HepG2 (cell line): ENCODE data around the gene PLEKHH3.

Source experiments
- E2F1 ChIP-seq: sonication (generic); formaldehyde crosslinking; IDR thresholded peaks from 2 replicates; pipeline ENCODE4 v1.5.0; 2020; ENCODE audit warnings: missing genetic modification reagents
- ELF4 ChIP-seq: sonication (generic); formaldehyde crosslinking; IDR thresholded peaks from 2 replicates; pipeline ENCODE4 v1.5.0; 2020; ENCODE audit warnings: missing genetic modification reagents, mild to moderate bottlenecking, moderate library complexity, borderline replicate concordance
- GLMP ChIP-seq: sonication (generic); formaldehyde crosslinking; IDR thresholded peaks from 2 replicates; pipeline ENCODE4 v1.9.0; 2021; ENCODE audit warnings: missing genetic modification reagents, mild to moderate bottlenecking, borderline replicate concordance
- HOMEZ ChIP-seq: IDR thresholded peaks from 2 replicates; pipeline ENCODE4 v1.6.1; 2016; ENCODE audit warnings: low read depth
- MAX ChIP-seq: IDR thresholded peaks from 2 replicates; pipeline ENCODE4 v1.6.1; 2012; ENCODE audit warnings: inconsistent platforms
- NR1H2 ChIP-seq: sonication (generic); formaldehyde crosslinking; IDR thresholded peaks from 2 replicates; pipeline ENCODE4 v1.8.1; 2022; ENCODE audit warnings: low read depth, missing genetic modification reagents, borderline replicate concordance
- PCBP2 ChIP-seq: fragments of 200-400 bp; formaldehyde crosslinking; optimal IDR thresholded peaks from 2 replicates; pipeline ENCODE3; 2018; ENCODE audit warnings: low read length, low read depth; ENCODE audit not compliant: poor library complexity, severe bottlenecking
- TAF15 ChIP-seq: fragments of 200-400 bp; formaldehyde crosslinking; IDR thresholded peaks from one replicate; pipeline ENCODE4 v1.6.1; 2018; ENCODE audit warnings: mild to moderate bottlenecking, low read depth, low read length; ENCODE audit not compliant: poor library complexity, severe bottlenecking
- TARDBP ChIP-seq: sonication (generic); formaldehyde crosslinking; IDR thresholded peaks from 2 replicates; pipeline ENCODE4 v1.8.0; 2022; ENCODE audit warnings: mild to moderate bottlenecking, missing genetic modification reagents
- TCF7L2 ChIP-seq: IDR thresholded peaks from 2 replicates; pipeline ENCODE4 v1.6.1; 2011; ENCODE audit warnings: mild to moderate bottlenecking, low read depth, low read length, moderate library complexity
- TEAD2 ChIP-seq: sonication (generic); formaldehyde crosslinking; IDR thresholded peaks from 2 replicates; pipeline ENCODE4 v1.9.0; 2021; ENCODE audit warnings: missing genetic modification reagents
- ZNF160 ChIP-seq: sonication (generic); formaldehyde crosslinking; IDR thresholded peaks from 2 replicates; pipeline ENCODE4 v1.8.0; 2022; ENCODE audit warnings: mild to moderate bottlenecking, inconsistent platforms, missing genetic modification reagents
- ZNF510 ChIP-seq: sonication (generic); formaldehyde crosslinking; IDR thresholded peaks from 2 replicates; pipeline ENCODE4 v1.4.0; 2020; ENCODE audit warnings: low read depth, mild to moderate bottlenecking, missing genetic modification reagents
- ZNF713 ChIP-seq: sonication (generic); formaldehyde crosslinking; IDR thresholded peaks from 2 replicates; pipeline ENCODE4 v1.4.0; 2020; ENCODE audit warnings: mild to moderate bottlenecking, missing genetic modification reagents

- TF ChIP-seq MAX (no peak), GLMP (CRISPR knock-in tag) (no peak), ELF4 (CRISPR knock-in tag) (no peak), NR1H2 (CRISPR knock-in tag) (no peak), HOMEZ (no peak), TAF15 (no peak), PCBP2 (no peak), TEAD2 (CRISPR knock-in tag) (no peak), TARDBP (CRISPR knock-in tag) (no peak), E2F1 (no peak), TCF7L2 (no peak), ZNF713 (CRISPR knock-in tag) (no peak), ZNF160 (no peak), ZNF510 (CRISPR knock-in tag) (no peak)
Measured at GRCh38 chr17:42670789-42671657, 5.8 kb downstream of the PLEKHH3 start.
